Stimulated activated CD8-positive, alpha-beta memory T cell treated with anti-CD3 and anti-CD28 coated beads, Interleukin-12 subunit alpha, Interleukin-12 subunit beta, amount 100 ng/mL, for 24 hours (primary cell): ENCODE results near the gene NLRC5.
"Not testable (repeated sequence)": the region's sequence is repeated elsewhere in the genome, so short reads cannot be mapped to it uniquely, and the experiment has no call there.

ENCODE experiments used
- DNase-seq: peaks from one replicate; pipeline ENCODE4 v3.0.0-alpha.2; 2020; ENCODE audit errors: extremely low read depth

NLRC5 gene

DNA sequence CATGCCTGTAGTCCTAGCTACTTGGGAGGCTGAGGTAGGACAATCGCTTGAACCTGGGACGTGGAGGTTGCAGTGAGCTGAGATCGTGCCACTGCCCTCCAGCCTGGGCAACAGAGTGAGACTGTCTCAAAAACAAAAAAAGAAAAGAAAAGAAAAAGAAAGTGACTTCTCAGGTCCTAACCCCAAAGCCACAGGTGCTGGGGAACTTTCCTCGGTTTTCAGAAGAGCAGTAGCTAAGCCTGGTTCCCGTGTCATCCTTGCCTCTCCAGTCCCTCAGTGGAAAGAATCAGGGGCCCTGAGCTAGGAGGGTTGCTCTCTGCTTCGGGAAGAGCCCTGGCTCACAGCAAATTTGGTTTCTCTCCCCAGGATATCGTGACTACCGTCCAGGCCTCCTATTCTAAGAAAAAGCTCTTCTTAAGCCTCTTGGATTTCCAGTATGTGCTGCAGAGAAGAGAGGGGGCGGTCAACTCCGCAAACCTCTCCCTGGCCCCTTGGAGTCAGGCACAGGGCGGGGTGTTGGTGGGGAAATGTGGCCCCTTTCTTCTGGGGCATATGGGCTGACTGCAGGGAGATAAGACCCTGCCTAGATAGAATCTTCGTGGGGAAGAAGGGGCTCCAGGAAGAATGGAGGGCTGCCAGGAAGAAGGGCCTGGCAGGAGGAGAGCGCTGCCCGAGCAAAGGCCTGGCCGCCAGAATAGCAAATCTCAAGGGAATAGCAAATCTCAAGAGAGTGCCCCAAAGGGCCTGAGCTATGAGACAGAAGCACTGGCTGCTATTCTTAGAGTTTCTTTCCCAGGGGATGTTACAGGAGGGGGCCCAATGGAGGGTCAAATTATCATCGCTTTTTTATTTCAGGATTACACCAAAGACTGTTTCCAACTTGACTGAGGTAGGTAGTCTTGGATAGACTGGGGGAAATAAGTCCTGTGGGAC is 8.3 kb upstream of the NLRC5 start:
- no peak for DNase-seq

DNA sequence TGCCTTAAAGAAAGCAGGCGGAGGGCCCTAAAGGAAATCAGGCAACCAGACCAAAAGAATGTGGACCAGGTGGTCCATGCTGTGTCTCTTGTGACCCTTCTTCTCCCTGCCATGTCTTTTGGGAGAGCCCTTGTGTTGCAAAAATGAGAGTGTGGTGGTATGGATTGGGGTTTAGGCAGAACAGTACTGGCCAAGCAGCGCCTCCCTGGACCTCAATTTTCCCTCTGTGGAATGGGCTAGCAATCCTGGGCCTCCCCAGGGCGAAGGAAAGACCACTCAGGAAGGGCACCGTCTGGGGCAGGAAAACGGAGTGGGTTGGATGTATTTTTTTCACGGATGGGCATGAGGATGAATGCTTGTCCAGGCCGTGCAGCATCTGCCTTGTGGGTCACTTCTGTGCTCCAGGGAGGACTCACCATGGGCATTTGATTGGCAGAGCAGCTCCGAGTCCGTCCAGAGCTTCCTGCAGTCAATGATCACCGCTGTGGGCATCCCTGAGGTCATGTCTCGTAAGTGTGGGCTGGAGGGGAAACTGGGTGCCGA is 7.6 kb upstream of the NLRC5 start:
- DNase-seq = no peak

DNA sequence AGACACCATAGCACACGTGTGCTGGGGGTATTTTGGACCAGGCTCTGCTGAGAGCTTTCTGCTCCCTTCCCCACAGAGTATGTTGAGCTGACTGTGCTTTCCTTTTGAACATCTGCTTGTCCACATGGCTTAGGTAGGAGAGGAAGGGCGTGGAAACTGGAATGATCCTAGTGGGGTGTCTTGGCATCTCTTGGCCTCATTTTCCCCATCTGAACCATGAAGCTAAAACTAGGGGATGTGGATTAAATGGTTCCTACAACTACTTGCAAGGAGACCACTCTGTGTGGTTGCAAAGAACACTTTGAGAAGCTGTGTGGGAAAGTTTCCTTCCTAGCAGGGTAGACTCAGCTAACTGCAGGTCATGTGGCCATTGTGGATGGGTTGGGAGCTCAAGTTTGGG is 6.7 kb upstream of the NLRC5 start:
- no peak for DNase-seq

DNA sequence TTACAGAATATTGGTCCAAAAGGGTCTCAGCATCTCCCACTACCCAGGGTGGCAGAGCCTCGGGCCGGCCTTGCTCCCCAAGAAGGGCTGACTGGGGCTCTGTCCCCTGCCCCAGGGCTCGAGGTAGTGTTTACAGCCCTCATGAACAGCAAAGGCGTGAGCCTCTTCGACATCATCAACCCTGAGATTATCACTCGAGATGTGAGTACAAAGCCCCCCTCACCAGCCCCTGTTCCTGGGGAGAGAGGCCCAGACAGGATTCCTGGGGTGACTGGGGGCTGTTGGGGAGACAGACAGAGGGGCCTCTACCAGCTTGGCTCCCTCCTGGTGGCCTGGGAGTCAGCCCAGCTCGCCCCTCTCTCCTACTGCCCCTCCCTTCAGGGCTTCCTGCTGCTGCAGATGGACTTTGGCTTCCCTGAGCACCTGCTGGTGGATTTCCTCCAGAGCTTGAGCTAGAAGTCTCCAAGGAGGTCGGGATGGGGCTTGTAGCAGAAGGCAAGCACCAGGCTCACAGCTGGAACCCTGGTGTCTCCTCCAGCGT is 6.1 kb upstream of the NLRC5 start:
- DNase-seq = no peak

DNA sequence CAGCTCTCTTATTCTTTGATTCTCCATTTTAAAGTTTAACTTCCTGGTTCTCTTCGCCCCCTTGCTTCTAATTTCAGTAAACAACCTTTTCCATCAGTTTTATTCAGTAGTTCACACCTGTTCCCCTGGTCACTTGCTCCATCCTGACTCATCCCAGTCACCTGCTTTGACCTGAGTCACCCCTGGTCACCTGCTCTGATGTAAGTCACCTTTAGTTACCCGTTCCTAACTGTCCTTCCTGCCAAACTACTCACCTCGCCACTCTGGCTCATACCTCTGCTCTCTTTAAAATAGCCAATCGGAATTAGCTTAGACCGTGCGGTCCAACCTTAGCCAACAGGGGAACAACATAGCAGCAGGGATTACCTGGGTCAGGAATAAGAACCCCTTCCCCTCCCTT is 4.7 kb upstream of the NLRC5 start:
- no peak for DNase-seq

DNA sequence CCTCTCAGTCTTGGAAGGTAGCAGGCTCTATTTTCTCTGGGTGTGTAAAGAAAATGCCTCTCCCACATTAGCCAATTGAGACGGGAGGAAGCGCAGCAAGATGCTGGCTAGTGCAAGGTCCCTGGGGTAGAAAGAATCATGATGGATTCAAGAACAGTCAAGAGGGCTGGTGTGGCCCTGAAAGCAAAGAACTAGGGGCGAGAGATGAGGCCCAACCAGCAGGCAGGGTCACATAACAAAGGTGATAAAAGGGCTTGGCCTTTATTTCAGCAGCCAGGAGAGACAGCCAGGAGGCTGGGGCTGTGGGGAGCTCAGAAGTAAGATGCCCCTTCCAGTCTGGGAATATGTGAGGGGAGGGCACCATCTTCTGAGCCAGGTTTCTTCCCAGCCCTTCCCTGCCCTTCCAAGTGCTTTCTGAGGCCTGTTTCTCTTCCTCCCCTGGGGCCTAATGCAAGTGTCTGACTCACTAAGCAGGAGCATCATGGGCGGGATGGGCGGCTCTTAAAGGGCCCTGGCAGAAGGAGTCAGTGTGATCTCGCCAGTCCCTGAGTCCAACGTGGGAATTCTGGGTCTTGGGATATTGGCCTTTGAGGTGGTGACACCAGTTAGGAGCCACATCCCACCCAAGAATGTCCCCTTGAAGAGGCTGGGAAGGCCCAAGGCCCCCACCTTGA is 3.9 kb upstream of the NLRC5 start:
- DNase-seq = no peak

DNA sequence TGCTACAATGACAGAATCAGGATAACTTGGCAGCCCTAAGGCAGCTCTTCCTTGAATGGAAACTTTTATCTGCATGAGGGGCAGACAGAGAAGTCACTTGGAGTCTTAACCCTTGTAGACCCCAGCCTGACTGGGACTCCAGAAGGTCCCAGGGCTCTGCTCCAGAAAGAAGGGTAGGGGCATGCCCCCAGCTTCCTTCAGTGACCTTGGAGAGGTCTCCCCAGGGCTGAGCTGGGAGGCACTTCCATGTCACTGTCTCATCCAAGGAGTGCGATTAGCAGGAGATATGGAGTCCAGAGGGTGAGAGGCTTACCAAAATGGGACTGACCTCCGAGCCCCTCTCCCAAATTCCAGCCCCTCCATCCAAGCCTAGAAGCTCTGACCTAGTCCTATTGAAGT is 3.4 kb upstream of the NLRC5 start:
- no peak for DNase-seq

DNA sequence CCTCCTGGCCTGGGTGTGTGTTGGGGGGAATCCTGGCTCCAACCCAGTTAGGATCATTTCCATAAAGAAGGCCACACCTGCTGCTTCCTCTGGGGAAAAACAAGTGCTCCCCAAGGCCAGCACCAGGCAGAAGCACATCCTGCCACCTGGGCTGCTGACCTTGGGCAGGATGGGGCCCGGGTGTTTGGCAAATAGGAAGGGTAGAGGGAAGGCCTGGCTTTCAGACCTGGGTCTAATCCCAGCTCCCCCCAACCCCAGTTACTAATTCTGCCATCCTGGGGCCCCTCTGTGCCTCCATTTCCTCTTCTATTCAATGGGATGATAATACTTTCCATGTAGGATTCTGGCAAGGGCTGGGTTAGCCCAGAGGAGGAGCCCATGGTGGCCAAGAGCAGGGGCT is 3.0 kb upstream of the NLRC5 start:
- DNase-seq = no peak

DNA sequence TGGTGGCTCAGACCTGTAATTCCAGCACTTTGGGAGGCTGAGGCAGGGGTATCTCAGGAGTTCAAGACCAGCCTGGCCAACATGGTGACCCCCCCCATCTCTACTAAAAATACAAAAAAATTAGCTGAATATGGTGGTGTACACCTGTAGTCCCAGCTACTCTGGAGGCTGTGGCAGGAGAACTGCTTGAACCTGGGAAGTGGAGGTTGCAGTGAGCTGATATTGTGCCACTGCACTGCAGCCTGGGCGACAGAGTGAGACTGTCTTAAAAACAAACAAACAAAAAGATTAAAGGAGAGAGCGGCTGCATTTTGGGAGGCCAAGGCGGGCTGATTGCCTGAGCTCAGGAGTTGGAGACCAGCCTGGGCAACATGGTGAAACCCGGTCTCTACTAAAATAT is 2.4 kb upstream of the NLRC5 start:
- not testable (repeated sequence) for DNase-seq

DNA sequence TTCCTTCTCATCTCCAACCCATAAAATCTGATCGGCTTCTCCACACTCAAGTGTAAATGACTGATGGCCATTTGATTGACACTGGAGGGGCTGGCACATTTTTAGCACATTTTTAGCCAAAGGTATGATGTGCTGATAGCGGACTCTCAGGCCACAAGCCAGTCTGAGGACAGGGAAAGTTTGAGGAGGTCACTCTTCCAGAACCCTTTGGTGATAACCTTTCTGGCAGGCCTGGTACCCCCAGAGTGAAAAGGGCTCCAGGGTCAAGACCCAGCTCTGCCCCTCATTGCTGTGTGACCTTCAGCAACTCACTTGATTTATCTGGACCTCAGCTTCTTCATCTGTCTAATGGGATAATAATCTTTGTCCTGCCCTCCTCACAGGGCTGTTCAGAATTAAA is 1.7 kb upstream of the NLRC5 start:
- no peak for DNase-seq

DNA sequence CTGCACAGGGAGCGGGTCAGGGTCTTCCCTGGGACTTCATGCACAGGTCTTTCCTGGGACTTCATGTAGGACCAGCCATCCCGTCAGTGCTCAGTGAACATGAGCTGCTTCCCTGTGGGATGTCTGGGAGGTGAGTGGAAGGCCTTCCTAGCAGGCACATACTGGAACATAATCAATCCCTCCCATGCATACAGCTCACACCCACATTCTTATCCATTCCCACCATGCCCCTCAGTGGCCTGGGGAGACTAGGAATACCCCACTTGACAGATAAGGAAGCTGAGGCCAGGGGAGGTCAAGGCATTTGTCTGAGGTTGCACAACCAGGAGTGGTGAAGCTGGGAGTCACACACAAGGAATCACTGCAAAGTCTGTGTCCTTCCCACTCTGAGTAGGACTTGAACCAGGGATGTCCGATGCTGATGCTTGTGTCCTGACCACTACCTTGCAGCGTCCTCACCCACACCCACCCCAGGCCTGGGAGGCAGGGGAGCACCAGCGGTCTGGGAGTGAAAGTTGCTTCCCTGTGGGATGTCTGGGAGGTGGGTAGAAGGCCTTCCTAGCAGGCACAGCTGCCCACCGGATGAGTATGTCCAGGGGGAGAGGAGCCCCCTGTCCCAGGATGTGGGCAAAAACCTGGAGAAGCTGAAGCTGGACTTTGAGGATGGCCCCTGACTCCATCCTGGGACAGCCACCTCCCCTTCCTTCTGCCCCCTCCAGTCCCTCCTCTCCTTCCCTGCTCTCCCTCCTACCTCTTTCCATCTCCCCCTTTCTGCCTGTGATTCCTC is 1.0 kb upstream of the NLRC5 start:
- no peak for DNase-seq

DNA sequence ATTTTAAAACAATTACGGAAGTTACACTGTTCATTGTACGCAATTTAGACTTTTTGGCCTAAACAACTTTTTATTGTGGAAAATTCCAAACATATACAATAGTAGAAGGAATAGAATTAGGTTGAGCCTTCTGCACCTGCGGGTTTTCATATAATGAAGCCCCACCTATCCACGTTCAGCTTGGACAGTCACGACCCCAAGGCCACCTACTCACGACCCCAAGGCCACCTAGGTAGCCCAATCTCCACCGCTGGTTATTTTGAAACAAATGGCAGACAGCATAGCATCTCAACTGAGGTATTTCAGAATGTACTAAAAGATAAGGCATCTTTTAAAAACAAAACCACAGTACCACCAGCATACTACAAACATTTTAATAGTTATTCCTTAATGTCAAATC is 631 bp downstream of the NLRC5 start:
- no peak for DNase-seq

DNA sequence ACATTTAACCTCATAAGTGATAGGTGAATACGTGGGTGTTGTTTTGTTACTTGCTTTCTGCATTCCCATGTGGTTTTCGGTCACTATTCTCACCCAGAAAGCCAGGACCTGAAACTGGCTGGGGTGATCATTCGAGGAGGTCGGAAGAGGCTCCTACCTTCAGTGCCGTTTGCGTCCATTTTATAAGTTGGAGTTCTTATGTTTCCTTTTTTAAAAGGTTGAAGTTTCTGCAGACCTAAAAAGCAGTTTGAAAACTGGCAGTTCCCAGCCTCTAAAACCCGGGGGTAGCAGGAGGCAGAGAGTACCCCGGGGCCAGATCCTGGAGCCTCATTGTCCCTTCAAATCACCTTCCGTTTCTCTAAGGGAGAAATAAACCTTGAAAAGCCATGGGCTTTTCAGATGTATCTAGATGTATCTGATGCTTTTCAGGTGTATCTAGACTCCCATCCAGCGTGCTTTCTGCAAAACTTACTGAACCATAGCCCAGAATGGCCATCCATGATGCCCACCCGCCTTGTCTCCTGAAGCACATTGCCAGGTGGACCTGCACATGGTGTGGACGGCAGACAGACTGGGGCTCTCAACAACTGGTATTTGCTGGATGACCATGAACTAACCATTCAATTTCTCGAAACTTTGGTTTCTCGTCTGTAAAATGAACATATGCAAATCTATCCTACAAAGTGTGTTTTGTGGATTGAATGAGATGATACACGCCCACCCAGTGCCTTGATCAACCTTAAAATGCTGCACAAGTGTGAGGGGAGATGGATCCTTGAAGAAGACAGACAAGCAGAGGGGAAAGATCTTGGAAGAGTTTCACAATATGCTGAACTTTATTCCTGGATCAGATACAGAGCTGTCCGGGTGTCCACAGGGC is 1.3 kb downstream of the NLRC5 start:
- no peak for DNase-seq

DNA sequence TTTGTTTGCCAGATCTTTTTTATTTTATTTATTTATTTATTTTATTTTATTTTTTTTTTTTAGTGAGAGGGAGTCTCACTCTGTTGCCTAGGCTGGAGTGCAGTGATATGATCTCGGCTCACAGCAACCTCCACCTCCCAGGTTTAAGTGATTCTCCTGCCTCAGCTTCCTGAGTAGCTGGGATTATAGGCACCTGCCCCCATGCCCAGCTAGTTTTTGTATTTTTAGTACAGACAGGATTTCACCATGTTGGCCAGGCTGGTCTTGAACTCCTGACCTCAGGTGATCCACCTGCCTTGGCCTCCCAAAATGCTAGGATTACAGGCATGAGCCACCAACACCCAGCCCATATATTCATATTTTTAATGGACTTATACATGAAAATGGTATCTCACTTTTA is 3.1 kb downstream of the NLRC5 start:
- DNase-seq = not testable (repeated sequence)

DNA sequence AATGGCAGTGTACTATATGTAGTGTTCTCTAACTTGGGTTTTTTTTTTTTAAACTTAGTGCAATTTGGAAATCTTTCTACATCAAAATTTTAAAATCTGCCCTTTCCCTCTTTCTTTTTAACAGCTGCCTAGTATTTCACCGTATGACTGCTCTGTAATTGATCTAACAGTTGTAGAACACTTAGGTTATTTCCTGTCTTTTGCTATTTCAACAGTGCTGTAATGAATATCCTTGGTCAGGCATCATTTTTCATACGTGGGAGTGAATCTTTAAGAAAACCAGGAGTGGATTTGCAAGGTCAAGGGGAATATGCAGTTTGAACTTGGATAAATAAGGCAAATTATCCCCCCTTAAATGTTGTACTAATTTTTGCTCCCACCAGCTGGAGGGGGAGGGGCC is 3.8 kb downstream of the NLRC5 start:
- no peak for DNase-seq

DNA sequence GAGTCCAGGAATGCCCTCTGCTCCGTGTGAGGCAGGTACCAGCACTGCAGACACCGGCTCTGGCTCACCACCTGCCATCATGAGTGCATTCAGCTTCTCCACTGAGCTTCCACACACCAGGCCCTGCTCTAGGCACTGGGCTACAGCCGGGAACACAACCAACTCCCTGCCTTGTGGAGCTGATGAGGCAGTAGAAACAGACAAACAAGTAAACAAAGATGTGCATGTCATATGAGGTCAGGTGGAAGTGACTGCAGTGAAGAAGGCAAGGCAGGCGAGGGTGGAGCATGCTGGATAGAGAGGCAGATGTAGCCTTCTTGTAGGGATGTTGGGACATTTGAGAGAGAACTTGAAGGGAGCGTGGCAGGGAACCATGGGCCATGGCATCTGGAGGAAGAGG is 5.0 kb downstream of the NLRC5 start:
- no peak for DNase-seq

DNA sequence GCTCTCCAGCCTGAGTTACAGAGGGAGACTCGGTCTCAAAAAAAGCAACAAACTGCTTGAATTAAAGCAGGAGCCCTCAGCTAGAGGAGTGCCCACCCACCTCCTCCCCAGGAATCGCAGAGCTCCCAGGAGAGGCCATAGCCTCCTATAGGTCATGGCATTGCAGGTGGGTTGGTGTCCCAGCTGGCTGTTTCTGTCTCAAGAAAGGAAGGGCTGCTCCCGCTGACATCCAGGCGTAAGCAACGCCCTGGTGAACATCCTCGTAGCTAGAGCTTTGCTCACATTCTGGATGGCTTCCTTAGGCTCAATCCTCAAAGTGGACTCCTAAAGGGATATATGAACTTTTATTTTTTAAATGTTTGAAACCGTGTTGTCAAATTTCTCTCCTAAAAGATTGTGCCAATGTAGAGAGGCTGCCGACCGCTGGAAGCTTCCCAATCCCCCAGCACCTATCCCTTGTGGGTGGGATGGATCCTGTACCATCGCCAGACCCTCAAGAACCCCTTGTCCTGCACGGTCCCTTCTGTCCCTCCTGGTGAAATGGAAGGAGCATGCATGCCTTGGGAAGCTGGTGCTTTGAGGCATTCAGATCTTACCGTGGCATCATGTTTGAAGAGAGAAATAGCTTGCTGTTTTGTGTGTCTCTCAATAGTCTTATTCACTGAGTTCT is 5.9 kb downstream of the NLRC5 start:
- DNase-seq = no peak

DNA sequence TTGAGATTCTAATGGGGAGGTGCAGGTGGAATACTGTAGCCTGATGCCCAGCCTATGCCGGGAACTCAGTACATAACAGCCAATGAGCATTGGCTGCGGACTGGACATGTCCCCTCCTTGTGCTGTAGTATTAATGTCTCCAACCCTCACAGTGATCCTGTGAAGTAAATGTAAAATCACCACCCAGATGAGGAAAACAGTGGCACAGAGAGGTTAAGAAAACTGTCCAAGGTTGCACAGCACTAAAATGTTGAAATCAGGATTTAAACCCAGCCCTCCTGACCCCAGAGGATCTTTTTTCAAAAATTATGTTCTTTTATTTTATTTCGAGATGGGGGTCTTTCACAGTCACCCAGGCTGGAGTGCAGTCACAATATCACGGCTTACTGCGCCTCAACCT is 7.9 kb downstream of the NLRC5 start:
- DNase-seq = no peak

DNA sequence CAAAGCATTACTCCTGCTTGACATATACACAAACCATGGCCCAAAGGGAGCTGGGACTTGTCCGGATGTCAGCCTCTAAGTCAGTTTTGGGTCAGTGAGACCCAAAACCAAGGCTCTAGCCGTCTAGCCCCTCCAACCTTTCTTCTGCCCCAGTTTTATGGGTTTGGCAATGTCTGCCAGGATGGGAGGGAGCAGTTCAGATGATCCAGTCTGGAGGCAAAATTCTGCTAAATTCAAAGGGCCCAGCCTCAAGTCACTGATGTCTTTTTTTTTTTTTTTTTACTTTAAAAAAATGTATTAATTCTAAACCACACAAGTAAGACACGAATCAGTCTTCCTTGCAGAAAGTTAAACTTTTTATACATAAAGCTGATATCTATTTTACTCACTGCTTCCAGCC is 8.6 kb downstream of the NLRC5 start:
- no peak for DNase-seq

DNA sequence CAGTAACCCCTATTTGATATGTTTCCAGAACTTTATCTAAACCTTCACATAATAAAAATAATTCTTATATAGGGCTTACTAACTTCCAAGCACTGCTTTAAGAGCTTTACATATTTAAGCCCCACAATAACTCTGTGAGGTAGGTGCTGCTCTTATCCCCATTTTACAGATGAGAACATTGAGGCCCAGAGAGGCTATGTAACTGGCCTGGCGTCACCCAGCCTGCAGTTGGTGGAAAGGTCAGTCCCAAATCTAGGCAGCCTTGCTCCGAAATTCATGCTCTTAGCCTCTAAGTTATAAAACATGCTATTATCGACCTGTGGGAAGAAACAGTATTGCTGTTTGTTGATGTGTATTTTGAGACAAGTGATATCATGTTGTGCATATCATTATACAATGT is 9.0 kb downstream of the NLRC5 start:
- no peak for DNase-seq
